ENCODE measurements around the gene AKR1E2. TPM values are rescaled to one million over a fixed set of nuclear protein-coding genes. Genes with fewer than 3 reads are reported as not detected.

AKR1E2 gene
- total RNA-seq, result 10 to 100 TPM in 1 of 2 donors, under 1 TPM in 1; 0.26 to 14.5 TPM

- ATAC-seq, result peak; percentile 91
- peak; percentile 76 to 91 (median 82) for DNase-seq
- intact Hi-C loops (cut with DNase I), result no loop called here
- H3K27ac ChIP-seq, result peak within 1 kb of the TSS; percentile 28 to 90 (median 77)
- H3K36me3 ChIP-seq (replicated peaks in 1 of 2; ENCODE audit: insufficient read depth in 1 of 2, low read depth in 2 of 2), result no peaks in the 10 kb centered on the region
- H3K27me3 ChIP-seq, result no peaks in the 10 kb centered on the region
- 9 to 19% methylated on average over 9 to 69 of the region's 87 CpGs for WGBS, 2 donors
- H3K4me3 ChIP-seq, result peak within 1 kb of the TSS; percentile 13 to 28
- TF ChIP-seq POLR2A (IDR thresholded peaks at IDR 0.05) (peak; percentile 6 to 51 (median 47)), CTCF (IDR thresholded peaks at IDR 0.05) (no peak)
- H3K4me1 ChIP-seq, result peaks cover 8% of the 10 kb centered on the region
- no peaks in the 10 kb centered on the region for H3K9me3 ChIP-seq
Observed at GRCh38 chr10:4825868-4826791, at the start of gene AKR1E2. AKR1E2 (plus strand) TSS chr10:4826207; CDS start chr10:4826325, 118 bp downstream.

GRCh38 chr10:4776234-4776638 is 49.8 kb upstream of the AKR1E2 start:
- no peaks in the 10 kb centered on the region for H3K27me3 ChIP-seq
- H3K27ac ChIP-seq, result no peak overlapping the region
- DNase-seq, result no peak
- no peak for TF ChIP-seq CTCF (IDR thresholded peaks at IDR 0.05)
- no peaks in the 10 kb centered on the region for H3K4me1 ChIP-seq
- no peaks in the 10 kb centered on the region for H3K9me3 ChIP-seq
- 65% methylated on average over 2 of the region's 2 CpGs for WGBS, 2 donors
- ATAC-seq, result no peak
- intact Hi-C loops (cut with DNase I), result loop anchor here (10.0 kb wide), 1 partner anchor 261 kb away; no protein-coding TSS in a partner anchor
- H3K36me3 ChIP-seq (replicated peaks in 1 of 2; ENCODE audit: insufficient read depth in 1 of 2, low read depth in 2 of 2), result no peaks in the 10 kb centered on the region
- no peak overlapping the region for H3K4me3 ChIP-seq

- TF ChIP-seq POLR2A (IDR thresholded peaks at IDR 0.05) (no peak), CTCF (IDR thresholded peaks at IDR 0.05) (no peak)
- Histone ChIP-seq H3K27ac (no peak overlapping the region), H3K27me3 (no peaks in the 10 kb centered on the region), H3K4me3 (no peak overlapping the region), H3K4me1 (no peaks in the 10 kb centered on the region), H3K36me3 (replicated peaks in 1 of 2; ENCODE audit: insufficient read depth in 1 of 2, low read depth in 2 of 2) (no peaks in the 10 kb centered on the region), H3K9me3 (no peaks in the 10 kb centered on the region)
- intact Hi-C loops (cut with DNase I), result loop anchor here (10.0 kb wide), 1 partner anchor 264 kb away; no protein-coding TSS in a partner anchor
- ATAC-seq, result no peak
- DNase-seq, result no peak
Observed at GRCh38 chr10:4778761-4779160, 47.2 kb upstream of the AKR1E2 start.

- Histone ChIP-seq H3K9me3 (no peaks in the 10 kb centered on the region), H3K36me3 (replicated peaks in 1 of 2; ENCODE audit: insufficient read depth in 1 of 2, low read depth in 2 of 2) (no peaks in the 10 kb centered on the region), H3K4me1 (no peaks in the 10 kb centered on the region), H3K4me3 (no peak overlapping the region), H3K27ac (no peak overlapping the region), H3K27me3 (no peaks in the 10 kb centered on the region)
- ATAC-seq, result no peak
- DNase-seq, result no peak
- intact Hi-C loops (cut with DNase I), result no loop called here
- 79 to 91% methylated on average over 2 of the region's 2 CpGs for WGBS, 2 donors
- TF ChIP-seq POLR2A (IDR thresholded peaks at IDR 0.05) (no peak), CTCF (IDR thresholded peaks at IDR 0.05) (no peak)
Observed at GRCh38 chr10:4780091-4780490, 45.9 kb upstream of the AKR1E2 start.

Data from body of pancreas (tissue), 4 donors.